ENCODE data around the gene SOX10.

Gene SOX10

GRCh38 chr22:37999640-38000272 lies 15.4 kb upstream of the SOX10 start:
- H3K4me3 ChIP-seq (ENCODE audit: low read depth, low read length) = no peak overlapping the region
- no peak for TF ChIP-seq CTCF (IDR thresholded peaks at IDR 0.05; ENCODE audit: control insufficient read depth, extremely low read depth, insufficient read depth)
- no peak for DNase-seq (ENCODE audit: low read depth)

GRCh38 chr22:37999236-37999635 lies 14.9 kb upstream of the SOX10 start:
- H3K4me3 ChIP-seq (ENCODE audit: low read depth, low read length) = no peak overlapping the region
- no peak for DNase-seq (ENCODE audit: low read depth)
- TF ChIP-seq CTCF (IDR thresholded peaks at IDR 0.05; ENCODE audit: control insufficient read depth, extremely low read depth, insufficient read depth) = no peak

- no peak for TF ChIP-seq CTCF (IDR thresholded peaks at IDR 0.05; ENCODE audit: control insufficient read depth, extremely low read depth, insufficient read depth)
- no peak overlapping the region for H3K4me3 ChIP-seq (ENCODE audit: low read depth, low read length)
- no peak for DNase-seq (ENCODE audit: low read depth)
These were observed 14.2 kb upstream of the SOX10 start for GRCh38 chr22:37998543-37998942.

GRCh38 chr22:37996515-37997246 lies 12.3 kb upstream of the SOX10 start:
- no peak overlapping the region for H3K4me3 ChIP-seq (ENCODE audit: low read depth, low read length)
- TF ChIP-seq CTCF (IDR thresholded peaks at IDR 0.05; ENCODE audit: control insufficient read depth, extremely low read depth, insufficient read depth) = no peak
- DNase-seq (ENCODE audit: low read depth) = no peak

GRCh38 chr22:37996079-37996478 lies 11.7 kb upstream of the SOX10 start:
- no peak overlapping the region for H3K4me3 ChIP-seq (ENCODE audit: low read depth, low read length)
- TF ChIP-seq CTCF (IDR thresholded peaks at IDR 0.05; ENCODE audit: control insufficient read depth, extremely low read depth, insufficient read depth) = no peak
- no peak for DNase-seq (ENCODE audit: low read depth)

GRCh38 chr22:37995460-37995859 lies 11.1 kb upstream of the SOX10 start:
- no peak overlapping the region for H3K4me3 ChIP-seq (ENCODE audit: low read depth, low read length)
- DNase-seq (ENCODE audit: low read depth) = no peak
- TF ChIP-seq CTCF (IDR thresholded peaks at IDR 0.05; ENCODE audit: control insufficient read depth, extremely low read depth, insufficient read depth) = no peak
